GM19351 (cell line): Measurements from ENCODE around the gene ADAM33.

Experiments
- ATAC-seq: cut with Tn5 transposase; IDR thresholded peaks from one replicate; pipeline ENCODE4 v1.9.1; 2021; ENCODE audit warnings: mild to moderate bottlenecking, moderate library complexity; ENCODE audit not compliant: unreplicated experiment

The ADAM33 gene

DNA sequence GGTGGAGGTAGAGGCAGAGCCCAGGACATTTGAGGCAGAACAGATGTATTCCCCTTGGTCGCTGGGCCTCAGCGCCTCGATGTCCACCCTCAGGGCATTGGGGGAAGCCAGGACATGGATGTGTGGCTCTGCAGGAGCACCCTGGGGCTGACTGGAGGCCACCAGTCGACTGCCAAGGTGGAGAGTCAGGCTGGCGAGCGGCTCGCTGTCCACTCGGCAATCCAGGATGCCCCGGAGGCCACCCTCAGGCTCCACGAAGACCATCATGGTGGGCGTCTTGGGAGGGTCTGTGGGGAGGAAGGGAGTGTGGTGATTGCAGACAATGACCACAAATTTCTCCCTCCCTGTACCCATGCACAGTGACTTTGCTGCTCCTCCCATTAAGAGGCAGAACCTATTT is 8.2 kb upstream of the ADAM33 start:
- no peak for ATAC-seq

DNA sequence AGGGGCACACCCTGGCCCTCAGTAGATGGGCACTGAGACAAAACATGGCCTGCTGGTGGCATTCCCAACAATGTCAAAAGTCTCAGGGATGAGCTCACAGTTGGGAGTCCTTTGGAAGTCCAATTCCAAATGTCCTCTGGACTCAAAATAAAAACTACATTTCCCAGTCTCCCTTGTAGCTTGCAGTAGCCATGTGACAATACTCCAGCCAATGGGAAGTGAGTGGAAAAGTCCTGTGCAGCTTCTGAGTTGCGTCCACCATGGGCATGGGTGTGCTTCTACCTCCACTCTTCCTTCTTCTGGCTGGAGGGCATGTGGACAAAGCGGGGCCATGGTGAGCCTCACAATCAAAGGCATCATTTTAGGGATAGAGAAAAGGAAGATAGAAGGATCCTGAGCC is 5.8 kb upstream of the ADAM33 start:
- no peak for ATAC-seq

DNA sequence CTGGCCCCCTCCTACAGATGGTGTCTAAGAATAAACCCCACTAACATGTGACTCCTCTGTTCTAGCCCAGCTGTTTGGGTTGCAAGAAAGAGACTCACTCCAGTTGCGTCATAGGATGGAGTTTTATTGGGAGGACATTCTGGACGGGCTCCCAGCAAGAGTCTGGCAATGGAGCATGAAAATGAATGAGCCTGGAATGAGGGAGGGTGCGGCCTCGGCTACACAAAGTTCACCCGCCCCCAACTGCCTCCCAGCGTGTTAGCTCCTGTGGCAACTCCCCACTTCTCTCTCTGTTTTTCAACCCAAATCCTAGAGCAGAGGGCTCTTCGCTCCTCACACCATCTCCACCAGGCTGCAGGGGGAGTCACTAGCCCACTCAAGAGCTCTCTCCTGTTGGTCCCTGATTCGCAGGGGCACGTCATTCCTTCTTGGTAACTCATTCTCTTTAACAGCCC is 5.1 kb upstream of the ADAM33 start:
- no peak for ATAC-seq

DNA sequence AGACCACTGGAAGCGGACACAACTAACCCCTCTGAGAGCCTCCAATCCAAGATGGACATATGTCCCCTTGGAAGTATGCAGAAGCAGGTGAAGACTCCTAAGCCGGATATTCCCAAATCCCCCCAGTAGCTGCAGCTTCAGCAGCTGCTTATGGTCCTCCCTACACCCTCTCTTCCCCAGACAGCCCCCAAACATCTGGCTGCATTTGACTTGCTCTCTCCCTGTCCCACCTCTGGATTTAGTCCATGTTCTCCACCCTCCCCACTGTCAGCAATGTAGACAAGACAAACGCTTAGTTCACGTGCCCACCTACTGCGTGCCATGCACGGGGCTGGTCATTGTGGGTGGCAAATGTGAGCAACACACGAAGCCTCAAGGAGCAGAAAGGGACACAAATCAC is 4.6 kb upstream of the ADAM33 start:
- no peak for ATAC-seq

DNA sequence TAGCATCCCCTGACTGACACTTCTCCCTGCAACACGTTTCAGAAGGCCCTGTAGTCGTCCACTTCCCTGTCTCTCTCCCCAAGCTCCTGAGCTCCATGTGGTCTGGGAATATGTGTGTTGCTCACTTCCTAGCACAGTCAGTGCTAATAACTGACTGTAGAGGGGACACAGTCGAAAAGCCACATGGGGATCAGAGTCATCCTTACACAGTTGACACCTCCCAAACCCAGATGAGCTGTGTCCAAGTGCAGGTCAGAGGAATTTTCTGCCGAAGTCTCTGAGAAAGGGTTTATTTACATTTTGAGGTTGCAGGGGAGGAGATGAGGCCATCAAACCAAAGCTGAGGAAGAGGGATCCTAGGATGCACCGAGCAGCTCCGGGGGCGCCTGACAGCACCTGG is 3.5 kb upstream of the ADAM33 start:
- no peak for ATAC-seq

DNA sequence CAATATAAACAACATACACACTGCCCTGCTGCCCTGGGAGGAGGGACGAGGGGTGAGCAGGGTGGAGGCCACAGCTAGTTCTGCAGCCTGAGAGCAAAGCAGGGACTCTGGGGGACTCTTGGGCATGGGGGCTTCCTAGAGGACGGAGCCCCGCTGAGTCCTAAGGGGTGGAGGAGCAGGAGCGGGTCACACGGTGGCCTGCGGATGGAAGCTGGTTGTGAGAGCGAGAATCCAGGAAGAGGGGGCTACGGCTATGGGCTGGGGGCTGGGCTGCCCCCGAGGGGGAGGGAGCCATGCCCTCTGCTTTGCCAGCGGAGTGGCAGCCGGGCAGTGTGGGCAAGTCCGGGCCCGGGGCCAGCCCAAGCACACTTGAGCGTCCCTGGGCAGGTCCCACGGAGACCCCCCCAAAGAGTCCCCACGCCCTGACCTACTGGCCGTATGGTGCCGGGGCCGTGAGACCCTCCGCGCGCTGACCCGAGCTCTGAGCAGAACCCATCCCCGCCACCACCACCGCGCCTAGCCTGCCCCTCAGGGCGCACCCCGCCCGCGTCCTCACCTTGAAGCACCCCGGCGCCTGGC is 369 bp downstream of the ADAM33 start:
- no peak for ATAC-seq

DNA sequence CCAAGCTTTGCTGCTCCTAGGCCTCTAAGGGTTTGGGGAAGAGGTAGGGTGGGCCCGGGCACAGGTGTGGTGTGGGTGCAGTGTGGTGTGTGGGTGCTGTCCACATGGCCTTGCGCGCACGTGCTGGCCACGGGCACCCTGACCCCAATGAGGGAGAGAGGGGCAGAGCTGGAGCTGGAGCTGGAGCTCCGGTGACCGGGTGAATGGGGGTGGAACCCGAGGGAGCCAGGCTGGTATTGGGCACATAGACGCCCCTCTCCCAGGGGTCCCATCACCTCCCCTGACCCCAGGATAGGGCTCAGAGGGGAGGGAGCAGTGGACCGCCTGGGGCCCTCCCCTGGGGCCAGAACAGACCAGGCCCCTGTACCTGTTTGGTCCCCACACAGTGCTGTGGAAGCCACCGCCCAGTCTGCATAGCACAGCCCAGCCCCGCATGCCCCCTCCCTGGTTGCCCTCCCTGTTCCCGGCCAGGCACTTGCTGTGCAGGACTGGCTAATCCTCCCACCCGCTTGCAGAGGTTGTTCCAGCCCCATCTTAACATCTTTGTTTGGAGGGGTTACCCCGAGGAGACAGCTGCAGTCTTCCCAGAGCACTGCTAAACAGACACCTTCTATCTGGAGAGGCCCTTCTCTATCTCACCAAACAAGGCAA is 984 bp downstream of the ADAM33 start:
- ATAC-seq: no peak

DNA sequence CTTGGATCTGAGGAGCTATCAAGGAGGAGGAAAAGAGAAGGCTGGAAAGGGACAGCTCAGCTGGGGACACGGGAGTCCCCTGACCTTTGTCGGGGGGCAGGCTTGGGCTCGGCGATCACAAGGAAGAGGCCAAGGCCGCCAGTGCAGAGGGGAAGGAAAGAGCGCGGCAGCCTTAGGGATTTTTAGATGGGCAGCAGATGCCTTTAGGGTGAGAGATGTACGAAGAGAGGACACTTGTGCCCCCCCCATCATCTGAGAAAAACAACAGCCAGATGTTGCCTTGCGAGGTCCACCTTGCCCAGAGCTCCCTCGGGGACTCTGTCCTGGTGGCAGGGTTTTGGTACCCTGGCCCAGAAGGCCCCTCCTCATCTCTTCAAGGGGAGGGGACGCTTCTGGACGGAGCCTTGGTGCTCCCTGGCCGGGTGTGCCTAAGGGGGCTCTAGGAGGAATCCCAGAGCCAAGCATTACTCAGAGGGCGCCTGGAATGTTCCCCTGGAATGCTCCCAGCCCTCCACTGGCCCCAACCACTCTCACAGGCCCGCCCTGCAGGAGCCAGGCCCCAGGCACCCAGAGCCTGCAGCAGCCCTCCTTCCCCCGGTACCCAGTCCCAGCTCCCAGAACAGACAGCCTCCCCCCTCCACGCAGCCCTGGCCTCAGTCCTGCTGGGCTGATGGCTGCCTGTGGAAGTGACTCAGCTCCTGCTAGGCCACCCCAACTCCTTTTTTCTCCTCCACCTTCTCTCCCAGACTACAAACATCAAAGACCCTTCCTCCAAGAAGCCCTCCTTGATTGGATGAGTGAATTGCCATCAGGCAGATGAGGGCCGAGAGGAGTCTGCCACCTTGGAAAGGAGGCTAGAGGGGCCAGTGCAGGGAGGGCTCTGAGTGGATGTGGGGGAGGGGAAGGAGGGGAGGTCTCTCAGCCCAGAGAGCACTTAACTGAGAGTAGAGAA is 1.8 kb downstream of the ADAM33 start:
- no peak for ATAC-seq

DNA sequence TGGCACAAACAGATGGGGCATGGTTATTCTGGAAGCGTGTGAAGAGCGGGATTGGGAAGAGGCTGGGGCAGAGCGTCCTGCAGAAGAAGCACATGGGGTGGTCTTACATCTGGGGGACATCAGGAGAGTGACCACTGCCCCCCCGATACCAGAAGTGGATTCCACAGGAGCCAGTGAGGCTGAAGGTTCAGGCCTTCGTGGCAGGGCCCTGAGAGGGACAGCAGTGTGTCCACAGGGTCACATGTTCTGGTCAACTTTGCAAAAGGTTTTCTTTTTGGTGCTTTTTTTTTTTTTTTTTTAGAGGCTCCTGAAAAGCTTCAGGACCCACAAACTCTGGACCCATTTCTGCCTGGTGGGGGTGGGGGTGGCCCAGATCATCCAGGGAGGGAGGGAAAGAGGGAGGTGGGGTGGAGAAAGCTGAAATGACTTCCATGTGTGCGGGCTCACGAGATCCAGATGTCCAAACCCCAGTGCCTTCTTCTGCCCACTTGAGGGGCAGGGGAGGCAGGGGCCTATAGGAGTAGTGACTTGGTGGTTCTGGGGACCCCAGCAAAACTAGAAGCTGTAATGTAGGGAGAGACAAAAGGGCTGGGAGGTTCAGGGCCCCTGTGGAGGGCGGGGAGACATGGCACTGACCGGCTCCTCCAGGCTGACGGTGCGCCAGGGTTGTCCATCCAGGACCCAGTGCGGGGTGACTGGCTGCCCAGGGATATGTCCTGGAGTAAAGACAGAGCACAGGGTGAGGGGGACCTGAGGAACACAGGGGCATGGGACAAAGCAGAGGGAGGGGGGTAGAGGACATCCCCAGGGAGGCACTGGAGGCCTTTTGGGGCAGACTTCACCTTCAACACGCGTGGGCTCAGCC is 2.7 kb downstream of the ADAM33 start:
- ATAC-seq: no peak

DNA sequence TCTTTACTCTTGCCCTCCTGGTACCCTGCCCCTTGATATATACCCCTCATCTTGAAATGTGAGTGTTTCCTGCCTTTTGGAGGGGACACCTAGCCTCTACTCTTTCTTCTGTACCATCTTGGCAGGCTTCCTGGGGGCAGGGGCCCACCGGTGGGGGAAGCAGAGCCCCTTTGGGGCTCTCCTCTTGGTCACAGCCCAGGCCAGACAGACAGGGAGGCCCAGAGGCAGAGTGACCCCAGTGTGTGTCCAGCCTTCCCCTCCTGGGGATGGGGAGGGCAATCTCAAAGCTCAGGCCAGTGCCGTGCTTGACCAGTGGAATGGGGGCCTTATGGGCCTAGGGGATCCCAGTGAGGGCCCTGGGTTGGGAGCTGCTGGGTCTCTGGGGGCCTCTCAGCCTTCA is 3.6 kb downstream of the ADAM33 start:
- ATAC-seq: no peak

DNA sequence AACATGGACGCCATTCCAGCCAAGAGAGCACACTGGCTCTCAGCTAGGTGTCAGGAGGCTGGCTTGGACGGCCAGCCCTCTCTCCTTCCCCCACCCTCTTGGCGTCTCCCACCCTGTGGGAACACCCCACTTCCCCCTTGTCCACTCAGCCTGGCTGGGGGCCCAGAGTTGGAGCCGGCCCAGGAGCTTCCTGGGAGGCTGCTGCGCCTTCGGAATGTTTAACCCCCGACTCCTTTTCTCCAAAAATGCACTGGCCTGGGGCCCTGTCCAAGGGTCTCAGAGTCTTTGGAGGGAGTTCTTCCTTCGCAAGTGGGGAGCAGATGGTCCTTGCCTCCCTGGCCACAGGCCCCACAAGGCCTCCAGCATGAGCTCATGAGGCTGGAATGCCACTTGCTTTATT is 4.1 kb downstream of the ADAM33 start:
- no peak for ATAC-seq

DNA sequence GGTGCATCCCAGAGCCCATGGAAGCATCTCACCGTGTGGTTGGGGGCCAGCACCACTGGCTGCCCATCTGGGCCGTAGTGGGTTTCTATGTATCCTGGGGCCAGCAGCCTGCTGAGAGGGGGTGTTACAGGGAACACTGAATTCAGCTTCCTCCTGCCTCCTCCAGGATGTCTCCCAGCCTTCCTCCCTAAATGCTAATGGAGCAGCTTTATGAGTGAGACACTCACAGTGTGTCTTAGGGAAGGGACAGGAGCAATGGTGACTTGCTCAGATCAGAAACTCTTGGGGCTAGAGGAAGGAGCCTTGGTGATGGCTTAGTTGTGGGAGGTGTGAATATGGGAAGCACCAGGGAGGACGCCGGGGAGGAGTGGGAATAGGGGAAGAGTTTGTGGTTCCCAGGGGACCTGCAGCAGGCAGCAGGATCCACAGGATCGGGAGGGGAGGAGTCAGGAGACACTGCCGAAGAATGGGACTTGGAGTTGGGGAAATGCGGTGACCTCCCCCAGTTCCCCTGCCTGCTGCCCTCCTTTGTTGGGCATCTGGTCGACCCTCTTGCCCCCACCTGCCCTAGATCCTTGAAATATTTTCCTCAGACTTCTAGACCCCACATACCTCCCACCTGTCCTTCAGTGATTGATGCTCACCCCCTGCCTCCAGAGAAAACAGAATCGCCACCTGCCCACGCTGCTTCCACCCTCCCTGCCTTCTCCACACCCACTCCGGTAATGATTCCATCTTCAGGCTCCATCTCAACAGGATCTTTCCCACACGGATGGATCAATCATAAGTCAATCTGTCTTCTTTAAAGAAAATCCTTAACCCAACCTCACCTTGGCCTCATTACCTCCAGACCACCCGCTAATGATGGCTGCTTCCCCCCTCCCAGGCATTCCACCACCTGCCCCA is 6.6 kb downstream of the ADAM33 start:
- ATAC-seq: no peak

DNA sequence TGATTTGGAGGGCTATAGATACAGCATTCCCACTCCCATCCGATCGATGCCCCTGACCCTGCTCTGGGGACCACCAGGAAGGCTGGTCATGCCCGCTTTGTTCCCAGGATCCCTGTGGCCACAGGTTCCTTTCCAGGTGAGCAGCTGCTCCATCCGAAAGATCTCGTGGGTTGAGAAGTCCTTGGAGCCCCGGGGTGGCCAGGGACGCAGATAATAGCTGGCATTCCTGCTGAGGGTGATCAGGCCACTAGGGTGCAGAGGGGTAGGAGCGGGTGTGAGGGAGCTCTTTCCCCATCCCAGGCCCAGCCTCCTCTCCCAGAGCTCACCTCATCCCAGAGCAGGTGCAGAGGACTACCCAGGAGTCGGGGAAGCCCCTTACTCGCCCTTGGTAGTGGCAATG is 7.4 kb downstream of the ADAM33 start:
- no peak for ATAC-seq

DNA sequence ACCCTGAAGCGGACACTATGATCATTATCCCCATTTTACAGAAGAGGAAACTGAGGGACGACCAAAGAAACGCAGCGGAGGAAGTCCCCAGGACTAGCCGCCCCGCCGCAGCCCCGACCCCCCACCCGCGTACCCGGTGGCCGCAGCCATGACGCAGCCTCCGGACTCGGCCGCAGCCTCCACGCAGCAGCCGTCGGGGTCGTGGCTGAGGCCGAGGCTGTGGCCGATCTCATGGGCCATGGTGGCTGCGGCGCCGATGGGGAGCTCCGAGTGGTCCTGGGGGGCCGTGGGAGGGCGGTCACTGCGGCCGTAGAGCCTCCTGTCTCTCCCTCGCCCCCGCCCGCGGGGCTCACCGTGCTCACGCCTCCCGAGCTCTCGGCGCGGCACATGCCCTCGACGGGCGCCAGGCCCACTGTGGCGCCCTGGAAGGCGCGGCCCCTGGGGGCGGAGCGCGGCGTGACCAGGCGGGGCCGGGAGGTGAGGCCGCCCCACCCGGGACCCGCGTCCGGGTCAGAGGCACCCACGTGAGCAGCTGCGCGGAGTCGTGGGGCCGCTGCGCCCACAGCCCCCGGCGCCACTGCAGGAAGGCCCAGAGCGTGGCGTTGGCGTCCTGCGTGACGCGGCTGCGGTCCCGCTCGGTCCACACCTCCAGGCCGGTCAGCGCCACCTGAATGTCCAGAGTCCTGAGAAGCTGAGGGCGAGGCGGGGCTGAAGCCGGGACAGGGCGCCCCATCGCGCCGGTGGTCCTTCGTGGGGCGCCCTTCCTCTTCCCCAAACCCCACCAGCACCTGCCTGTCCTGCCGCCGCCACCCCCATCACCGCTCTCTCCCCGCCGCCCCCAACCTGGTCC is 8.4 kb downstream of the ADAM33 start:
- no peak for ATAC-seq

DNA sequence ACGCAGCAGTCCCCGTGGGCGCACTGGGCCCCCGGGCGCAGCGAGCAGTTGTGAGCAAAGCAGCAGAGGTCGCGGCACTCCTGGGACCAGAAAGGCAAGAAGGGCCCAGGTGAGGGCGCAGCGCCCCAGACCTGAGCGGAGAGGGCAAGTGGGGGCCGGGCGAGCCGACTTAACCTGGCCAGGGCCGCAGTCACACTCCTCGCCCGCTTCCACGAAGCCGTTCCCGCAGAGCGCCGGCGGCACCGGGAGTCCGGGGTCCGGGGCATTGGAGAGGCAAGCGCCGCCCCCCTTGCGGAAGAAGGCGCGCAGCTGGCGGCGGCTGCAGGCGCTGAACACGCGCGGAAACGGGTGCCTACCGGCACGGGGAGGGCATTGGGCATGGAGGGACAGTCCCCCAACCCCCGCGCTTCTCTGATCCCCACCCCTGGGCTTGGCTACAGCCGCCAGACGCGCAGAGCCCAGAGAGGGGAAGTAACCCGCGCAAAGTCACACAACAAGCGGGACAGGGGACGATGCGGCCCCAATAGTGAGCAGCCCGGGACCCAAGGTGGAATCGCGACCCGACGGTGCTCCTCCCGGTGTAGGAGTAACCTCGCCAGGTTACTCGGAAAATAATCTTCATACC is 9.2 kb downstream of the ADAM33 start:
- no peak for ATAC-seq

DNA sequence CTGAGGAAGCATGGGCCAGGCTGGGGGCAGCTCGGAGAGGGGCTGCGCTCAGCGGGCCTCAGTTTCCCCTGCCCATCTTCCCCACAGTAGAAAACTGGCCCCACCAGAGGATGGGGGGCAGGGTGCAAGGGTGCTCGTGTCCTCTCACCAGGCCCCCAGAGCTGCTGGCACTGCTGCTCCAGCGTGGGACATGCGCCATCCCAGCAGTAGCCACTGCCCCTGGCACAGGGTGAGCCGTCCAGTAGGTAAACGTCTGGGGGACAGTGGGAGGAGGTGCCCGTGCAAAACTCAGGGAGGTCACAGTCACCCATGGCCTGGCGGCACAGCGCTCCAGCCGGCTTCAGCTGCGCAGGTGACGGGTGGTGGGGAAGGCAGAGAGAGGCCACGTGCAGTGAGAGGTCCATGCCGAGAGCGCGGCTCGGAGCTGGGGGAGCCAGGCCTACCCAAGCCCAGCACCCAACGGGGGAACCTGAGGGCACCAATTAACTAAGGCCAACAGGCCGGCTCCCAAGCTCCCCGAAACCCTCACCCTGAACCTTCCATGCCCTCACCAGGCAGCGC is 9.7 kb downstream of the ADAM33 start:
- no peak for ATAC-seq

DNA sequence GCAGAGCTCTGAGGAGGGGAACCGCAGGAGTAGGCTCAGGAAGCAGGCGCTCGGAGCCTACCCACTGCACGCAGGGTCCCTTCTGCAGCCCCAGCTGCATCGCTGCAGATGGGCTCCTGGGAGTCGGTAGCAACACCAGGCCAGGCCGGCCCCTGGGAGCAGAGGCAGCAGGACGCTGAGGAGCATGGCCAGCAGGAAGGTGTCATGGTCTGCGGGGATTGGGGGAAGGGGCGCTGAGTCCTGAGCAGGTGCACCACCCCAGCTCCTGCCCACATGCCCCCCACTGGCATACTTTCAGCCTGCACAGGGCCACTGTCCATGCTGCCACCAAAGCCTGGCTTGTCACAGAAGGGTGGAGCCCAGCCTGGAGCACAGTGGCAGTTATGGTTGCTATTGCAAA is 10.9 kb downstream of the ADAM33 start:
- no peak for ATAC-seq

DNA sequence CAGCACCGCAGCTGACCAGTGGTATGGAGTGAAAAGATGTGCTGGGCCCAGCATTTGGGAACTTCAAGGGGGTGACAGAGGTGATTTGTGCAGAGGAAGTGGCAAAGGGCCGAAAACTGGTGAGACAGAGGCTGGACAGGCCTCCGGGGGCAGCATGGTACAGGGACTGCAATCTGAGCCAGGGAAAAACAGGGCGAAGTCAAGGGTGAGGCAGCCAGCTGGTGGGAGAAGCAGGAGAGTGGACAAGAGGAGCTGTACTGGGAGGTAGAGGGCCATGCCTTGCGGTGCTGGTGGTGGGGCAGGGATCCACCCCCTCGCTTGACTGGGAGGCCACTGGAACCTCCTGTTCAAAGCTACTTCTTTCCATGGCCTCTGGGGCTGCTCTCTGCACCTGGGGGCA is 11.3 kb downstream of the ADAM33 start:
- no peak for ATAC-seq
